HG03575 (cell line): ENCODE data around the gene ITPKB.

Source experiments
- ATAC-seq: cut with Tn5 transposase; IDR thresholded peaks from one replicate; pipeline ENCODE4 v1.9.1; 2021; ENCODE audit not compliant: unreplicated experiment, insufficient number of reproducible peaks, low FRiP score; ENCODE audit errors: extremely low read depth

ITPKB gene

DNA sequence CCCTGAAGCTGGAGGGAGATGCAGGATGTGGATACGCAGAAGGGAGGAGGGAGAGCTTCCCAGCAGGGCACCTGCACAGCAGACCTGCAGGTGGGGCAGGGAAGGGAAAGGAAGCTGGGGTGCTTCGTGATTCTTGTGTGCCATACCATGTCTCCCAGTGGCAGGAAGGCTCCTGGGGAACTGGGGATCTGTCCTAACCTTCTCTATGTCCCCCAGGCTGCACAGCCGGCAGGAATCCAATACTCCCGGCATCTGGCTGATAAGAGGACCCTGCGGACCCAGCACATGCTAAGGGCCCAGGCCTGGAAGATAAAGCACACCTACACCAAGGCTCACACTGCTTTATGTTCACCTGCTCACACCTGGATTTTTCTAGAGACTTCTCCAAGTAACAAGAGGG lies 79.4 kb downstream of the ITPKB start:
- ATAC-seq: no peak

DNA sequence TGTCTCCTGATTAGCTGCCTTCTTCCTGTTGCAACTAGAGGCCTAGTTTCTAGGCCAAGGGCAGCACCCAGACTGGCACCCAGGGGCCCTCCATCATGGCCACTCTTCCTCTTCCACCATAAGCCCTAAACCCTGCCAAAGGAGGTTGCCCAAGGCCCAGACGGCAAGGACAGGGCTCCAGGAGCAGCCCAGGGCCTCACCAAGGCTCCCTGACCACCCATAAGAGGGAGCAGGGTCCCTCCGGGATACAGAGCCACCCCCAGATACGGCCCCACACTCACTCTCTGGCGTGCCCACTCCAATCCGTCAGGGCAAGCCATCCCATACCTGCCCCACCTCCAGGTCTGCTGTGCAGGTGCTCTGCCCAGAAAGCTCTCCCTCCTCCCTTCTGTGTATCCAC lies 79.9 kb downstream of the ITPKB start:
- ATAC-seq: no peak

DNA sequence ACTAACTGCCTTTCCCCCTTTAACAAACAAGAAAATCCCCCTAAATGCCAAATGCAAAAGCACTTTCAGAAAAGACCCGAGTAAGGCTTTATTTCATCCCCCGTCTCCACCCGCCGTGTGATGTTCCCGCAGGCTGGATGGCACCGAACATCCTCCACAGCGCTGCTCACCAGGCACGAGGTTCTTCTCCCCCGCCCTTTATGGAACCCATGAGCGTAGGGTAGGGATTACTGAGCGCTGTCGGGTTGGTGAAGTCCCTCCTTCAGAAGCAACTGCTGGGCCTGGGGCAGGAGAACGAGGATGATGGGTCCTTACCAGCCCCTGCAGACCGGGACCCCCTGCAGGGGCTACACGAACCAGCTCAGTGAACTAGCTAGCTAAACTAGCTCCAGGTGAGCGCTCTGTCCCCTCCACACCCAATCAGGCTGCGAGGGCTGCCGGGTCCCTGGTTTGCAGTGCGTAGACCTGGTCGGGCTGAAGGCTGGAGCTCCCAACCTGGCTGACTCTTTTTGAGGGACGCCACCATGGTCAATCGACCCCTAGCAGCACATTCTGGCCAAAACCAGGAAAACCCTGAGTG lies 80.4 kb downstream of the ITPKB start:
- no peak for ATAC-seq

DNA sequence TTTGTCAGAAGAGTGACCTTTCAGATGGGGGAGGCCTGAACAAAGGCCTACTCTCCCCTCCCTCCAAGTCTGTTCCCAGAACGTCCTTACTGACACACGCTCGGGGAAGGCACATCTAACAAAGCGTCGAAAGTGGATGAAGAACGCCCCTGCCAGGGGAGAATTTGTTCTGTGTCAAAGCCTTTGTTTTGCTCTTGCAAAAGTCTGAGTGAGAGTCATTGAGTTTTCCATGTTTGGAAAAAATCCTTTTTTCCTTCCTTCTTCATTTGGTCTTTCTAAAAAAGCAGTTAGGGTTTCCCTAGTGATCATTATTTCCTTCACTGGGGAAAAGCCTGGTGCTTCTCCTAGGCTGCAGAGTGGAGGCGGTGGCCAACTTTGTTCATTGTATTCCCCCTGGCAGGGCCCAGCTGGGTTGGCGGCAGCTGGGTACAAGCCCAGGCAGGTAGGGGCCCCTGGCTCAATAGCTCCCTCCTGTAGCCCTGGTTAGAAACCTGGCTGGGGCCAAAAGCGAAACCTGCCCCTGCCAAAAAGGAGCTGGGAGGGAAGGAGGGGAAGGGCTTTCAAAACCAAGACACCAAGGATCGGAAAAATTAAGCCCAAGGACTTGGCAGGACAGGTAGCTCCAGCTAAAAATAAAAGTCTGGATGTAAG lies 81.1 kb downstream of the ITPKB start:
- no peak for ATAC-seq

DNA sequence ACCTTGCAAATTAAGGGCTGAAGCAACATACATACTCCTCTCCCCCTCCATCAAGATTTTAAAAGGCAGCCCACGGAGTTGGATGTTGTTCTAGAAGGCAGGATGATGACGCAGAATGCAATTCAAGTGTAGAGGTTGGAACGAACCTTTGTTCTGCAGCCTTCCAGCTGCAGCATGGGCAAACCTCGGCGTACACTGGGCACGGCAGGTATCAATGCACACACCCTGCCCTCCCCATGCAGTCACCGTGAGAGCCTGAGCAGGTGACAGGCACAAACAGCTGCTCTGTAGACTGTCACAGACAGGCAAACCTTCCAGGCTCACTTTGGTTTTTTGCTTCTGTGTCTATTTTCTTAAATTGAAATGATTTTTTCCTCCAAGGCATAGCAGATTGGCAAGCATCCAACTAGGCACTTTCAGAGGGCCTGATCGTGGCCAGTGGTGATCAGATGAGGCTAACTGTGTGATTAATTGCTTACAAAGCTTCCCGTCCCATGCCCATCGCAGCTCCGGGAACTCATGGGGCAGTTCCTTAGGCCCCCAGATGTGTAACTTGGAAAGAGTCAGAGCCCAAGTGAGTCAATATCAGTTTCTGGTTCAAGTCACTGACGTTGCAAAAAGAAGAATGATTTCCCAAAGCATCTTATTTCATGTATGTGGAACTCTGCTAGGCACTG lies 82.3 kb downstream of the ITPKB start:
- no peak for ATAC-seq

DNA sequence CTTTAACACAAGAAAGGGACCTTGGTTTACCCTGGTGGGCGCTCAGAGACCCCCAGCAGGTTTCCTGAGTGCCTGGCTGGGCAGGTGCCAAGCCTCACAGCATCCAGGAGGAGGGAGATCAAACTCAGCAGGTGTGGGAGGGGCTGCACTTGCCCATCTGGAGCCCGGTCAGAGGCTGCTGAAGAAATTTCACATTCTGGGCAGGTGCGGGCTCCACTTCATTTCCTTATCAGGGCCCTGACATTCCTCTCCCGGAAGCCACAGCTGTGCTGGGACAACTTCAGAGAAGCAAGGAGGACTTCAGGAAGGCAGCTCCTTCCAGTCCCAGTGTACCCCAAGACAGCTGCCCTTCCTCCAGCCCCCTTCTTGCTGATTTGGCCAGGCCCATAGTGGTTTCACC lies 82.9 kb downstream of the ITPKB start:
- no peak for ATAC-seq

DNA sequence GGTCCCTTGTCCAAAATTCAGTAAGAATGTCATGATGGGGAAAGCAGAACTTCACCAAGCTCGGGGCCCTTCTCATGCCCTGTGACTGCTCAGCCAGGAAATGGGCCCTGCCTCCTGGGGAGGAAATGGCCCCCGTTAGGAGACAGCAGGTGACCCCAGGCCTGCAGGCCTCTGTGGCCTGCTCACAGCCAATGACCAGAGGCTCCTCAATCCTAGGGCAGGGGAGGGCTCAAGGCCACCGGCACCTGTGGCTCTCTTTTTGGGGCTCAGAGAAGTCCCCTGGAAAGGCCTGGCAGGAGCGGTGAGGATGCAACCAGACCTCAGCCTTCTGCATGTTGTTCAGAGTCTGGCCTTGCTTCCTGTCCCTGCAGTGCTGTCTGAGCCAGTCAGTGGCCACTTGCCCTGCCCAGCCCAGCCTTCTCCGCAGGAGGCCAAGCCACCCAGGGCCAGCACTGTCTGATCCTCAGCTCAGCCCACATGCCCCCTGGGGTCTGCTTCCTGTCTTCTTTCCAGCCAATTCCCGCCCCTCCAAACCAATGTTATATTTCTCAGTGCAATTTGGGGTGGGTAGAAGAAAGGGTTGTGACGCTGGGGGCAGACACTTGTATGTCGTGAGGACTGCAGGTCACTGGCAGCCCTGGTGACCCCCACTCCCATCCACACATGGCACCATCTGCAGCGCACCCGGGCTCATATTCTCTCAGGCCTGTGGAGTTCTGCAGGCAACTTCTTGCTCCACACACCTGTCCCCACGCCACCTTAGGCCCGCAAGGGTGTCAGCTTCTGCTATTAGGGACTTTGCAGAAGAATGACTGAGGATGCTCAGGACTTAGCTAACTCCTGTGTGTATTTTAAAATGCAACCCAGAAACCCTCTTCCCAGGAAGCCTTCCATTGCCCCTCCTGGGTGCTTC lies 83.6 kb downstream of the ITPKB start:
- no peak for ATAC-seq

DNA sequence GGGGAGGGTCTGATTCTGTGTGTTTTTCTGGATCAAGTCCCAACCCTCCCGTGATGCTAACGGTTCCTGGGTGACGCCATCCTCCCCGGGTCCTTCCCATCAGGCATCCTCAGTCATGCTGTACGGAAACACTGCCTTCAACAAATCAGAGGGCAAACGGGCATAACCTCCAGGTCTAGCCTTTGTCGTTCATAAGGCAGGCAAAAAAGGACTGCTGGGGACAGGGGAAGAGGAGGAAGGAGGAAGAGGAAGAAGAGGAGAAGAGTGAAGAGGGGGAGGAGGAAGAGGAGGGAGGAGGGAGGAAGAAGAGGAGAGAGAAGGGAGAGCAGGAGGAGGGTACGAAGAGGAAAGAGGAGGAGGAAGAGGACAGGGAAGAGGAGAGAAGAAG lies 84.4 kb downstream of the ITPKB start:
- no peak for ATAC-seq

DNA sequence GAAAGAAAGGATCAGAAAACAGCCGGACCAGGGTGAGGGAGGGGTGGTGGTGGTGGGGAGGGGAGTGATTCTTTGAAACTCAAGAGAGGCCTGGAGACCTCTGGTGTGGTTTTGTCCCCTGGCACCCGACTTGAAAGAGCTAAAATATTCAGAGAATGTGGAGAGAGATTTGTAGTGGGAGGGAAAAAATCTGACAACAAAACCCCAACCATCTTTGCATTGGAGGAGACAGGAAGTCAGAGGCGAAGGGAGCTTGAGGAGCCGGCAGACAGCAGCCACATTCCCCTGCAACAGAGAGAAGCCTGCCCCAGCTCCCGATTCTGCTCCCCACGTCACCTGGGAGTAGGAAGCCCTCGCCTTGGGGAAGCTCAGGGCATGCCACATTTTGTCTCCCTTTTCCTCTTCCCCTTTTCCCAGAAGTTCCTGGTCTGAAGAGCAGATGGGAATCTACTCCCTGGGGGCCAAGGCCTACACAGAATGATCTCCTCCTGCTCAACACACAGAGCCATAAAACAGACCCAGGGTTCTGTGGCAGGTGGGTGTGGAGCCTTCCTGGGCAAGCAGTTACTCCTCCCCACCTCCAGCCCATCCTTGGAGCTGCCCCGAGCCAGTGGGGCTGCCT lies 84.9 kb downstream of the ITPKB start:
- no peak for ATAC-seq

DNA sequence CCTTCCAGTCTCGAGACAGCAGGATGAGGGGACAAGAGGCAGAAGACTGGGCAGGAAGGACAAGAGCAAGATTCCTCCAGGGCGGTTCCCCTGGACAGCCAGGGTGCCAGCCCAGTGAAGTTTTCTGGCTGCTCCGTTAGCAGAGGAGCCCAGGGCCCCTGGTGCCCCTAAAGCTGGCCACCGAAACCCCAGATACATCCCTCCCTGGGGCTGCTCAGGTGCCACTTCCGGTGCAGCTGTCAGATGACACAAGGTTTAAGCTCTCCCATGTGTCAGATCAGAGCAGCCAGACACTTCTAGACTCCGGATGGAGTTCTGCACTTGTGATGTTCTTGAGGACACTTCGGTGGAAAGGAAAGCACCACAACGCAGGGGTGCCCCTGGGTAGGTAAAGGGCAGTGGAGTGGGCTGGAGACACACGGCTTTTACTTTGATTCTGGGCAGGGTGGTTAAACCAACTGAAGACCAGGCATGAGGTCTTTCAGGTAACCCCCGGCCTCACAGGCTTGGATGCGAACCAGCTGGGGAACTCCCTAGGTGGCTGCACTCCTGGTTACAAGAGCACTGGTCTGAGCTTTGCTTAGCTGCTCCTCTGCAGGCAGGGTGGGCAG lies 85.7 kb downstream of the ITPKB start:
- ATAC-seq: peak; percentile 37

DNA sequence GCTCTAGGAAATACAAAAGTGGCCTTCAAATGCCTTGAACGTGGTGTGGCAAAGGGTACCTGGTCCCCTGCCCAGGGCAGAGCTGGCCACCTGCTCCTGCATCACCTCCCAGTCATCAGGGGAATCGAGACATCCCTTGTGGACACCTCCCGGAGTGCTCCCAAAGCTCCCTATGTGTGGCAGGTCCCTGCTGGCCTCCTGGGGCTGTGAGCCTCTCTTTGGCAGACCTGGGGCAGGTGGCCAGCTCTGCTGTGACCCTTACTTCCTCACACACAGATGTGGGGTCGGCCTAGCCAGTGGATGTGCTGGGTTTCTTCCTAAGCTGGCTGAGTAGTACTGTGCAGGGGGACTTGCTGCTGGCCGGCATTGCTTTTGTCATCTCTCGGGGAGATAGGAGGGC lies 86.5 kb downstream of the ITPKB start:
- ATAC-seq: no peak

DNA sequence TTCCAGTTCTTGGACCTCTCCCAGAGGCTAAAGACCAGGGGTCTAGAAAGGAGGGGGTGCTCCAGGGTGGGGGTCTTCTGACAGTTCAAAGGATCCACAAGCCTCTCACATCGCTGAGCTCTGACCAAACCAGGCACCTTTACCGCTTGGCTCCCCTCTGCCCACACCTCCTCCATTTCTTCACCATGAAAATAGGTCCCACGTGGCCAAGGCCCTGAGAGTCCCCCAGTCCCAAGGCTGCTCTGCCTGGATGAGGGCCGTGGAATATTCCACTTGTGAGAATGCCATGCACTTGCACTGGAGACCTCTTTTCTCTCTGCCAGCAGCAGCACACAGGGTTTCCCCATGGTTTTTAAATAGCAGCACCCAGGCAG lies 87.4 kb downstream of the ITPKB start:
- ATAC-seq: no peak

DNA sequence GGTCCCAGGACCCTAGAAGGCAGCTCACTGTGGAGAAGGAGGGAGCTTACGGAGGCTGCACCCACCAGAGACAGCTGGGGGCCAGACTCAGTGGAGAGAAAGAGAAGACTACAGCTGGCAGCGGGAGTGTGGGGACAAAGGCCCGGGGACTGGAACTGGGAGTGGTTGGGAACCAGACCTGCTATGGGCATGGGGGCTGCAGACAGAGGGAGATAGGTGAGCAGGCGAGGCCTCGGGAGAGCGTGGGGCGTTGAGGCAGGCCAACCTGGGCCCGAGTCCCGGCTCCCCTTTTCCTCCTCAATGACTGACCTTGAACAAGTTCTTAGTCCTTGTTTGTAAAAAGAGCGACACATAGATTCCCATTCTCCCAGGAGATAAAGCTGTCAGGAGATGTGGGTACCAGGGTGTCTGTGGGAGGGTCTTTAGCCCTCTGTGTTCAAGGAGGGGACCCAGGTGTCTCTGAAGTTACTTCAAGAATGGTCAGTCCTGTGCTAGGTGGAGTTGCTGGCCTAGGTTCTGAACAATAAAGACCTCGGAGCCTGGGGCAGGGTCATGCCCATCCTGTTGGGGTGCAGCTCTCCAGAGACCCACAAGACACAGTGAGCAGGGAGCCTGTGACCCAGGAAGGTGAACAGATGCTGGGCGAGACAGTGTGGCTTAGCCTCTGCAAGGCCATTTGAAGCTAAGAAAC lies 87.9 kb downstream of the ITPKB start:
- no peak for ATAC-seq

DNA sequence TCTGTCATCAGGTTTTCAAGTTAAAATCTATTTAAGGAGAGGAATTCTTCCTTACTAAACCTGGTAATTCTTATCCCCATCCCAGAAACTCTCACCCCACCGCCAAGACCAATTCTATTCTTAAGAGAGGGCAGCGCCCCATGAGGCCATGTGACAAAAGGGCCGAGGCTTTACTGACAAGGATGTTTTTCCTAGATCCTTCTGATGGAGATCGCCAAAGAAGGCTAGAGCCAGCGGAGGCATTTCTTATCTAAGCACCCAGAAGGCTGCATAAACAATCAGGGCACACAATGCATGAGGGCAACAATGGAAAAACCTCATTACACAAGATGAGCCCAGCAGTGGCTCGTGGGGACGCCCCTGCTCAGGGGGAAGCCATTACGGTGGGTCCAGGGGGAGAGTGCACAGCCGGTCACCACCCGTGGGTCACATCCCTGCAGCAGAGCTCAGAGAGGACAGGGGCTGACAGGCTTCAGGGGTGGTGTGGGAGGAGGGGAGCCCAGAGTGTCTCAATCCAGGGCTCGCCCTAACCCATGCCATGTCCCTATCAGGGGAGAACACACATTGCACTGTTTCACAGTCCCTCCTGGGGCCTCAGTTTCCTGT lies 88.7 kb downstream of the ITPKB start:
- ATAC-seq: no peak

DNA sequence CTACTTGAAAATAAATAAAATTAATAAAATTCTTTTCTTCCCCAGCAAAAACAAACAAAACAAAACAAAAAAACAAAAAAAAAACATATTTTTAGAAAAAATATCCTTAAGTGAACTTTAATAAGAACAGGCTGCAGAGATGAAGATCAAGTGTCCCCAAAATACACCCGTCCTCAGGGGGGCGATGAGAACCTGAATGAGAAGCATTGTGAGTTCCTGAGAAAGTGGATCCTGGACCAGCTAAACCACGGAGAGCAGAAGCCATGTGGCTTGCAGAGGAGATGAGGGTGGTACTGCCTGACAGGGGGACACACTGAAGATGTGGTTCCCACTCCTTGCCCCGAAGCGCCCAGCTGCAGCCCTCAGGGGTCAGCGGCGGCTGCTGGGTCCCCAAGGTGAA lies 89.3 kb downstream of the ITPKB start:
- no peak for ATAC-seq

DNA sequence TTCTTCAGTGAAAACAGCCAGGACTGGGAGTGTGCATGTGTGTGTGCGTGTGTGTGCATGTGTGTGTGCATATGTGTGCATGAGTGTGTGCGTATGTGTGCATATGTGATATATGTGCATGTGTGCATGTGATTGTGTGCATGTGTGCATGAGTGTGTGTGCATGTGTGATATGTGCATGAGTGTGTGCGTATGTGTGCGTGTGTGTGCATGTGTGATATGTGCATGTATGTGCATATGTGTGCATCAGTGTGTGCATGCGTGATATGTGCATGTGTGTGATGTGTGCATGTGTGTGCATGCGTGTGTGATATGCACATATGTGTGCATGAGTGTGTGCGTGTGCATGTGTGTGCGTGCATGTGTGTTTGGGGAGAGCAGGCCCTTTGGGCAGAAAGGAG lies 89.8 kb downstream of the ITPKB start:
- no peak for ATAC-seq

DNA sequence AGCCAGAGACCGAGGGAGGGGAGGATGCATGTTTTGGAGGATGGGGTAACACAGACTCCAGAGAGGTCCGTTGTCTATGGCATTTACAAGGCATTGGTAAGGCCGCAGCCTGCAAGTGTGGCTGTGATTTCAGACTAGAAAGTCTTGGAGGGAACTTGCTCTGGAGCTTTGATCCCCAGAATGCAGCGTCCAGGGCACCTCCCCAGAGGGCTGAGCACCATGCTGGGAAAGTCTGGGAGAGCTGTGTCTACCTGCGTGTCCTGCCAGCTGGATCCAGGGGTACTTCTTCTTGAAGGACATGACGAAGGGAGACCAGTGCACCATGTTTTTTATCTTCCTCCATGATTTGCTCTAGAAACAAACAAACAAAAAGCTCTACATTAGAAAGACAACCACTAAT lies 90.7 kb downstream of the ITPKB start:
- no peak for ATAC-seq

DNA sequence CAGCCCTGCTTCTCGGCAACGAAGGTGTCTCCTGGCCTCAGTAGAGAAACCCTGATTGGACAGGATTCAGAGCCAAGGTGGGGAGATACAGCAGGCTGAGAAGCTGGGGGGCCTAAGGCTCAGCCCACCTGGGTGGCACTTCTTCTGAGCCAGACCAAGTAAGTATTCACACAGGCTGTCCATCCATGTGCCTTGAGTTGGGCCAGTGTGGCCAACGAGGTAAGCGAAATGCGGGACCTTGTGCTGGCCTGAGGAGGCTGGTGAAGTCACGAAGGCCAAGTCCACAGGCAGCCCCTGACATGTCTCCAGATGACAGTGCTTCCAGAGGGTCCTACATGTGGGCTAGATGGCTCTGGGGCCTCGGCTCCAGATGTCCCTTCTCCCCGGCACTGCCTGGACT lies 91.4 kb downstream of the ITPKB start:
- ATAC-seq: no peak
